Heart left ventricle (tissue), 16 donors: ENCODE data around the gene VEGFA. TPM values are rescaled to one million over a fixed set of nuclear protein-coding genes. Genes with fewer than 3 reads are reported as not detected.

ENCODE experiments used
- ATAC-seq, 4 donors: fragments of 200-7000 bp; cut with Tn5 transposase; one replicate each; pipeline ENCODE4 v1.9.1; 2020 to 2022; ENCODE audit warnings: moderate library complexity in 4 of 4, mild to moderate bottlenecking in 3 of 4, moderate number of reproducible peaks in 1 of 4
- DNase-seq, 5 donors: peaks; one replicate each; pipeline ENCODE4 v3.0.0-alpha.2; 2020
- H3K27ac ChIP-seq, 12 donors: fragments of 200-600 bp; sonication (generic) in 4 of 12; one replicate each; pipeline versions ENCODE4 v1.5.0 to v1.8.0; 2016 to 2022; ENCODE audit warnings: mild to moderate bottlenecking in 2 of 12
- H3K27me3 ChIP-seq, 9 donors: fragments of 200-600 bp; sonication (generic) in 2 of 9; one replicate each; pipeline versions ENCODE4 v1.5.1 to v1.8.0; 2016 to 2022; ENCODE audit warnings: mild to moderate bottlenecking in 3 of 9
- H3K36me3 ChIP-seq, 9 donors: fragments of 200-600 bp; sonication (generic) in 2 of 9; one replicate each; pipeline versions ENCODE4 v1.5.0 to v1.8.0; 2018 to 2022; ENCODE audit warnings: mild to moderate bottlenecking in 2 of 9
- H3K4me1 ChIP-seq, 12 donors: fragments of 200-600 bp; sonication (generic) in 4 of 12; one replicate each; pipeline versions ENCODE4 v1.5.0 to v1.8.0; 2016 to 2022; ENCODE audit warnings: mild to moderate bottlenecking in 3 of 12
- H3K4me3 ChIP-seq, 12 donors: fragments of 200-600 bp; sonication (generic) in 4 of 12; one replicate each; pipeline versions ENCODE4 v1.5.0 to v1.8.0; 2017 to 2022; ENCODE audit warnings: mild to moderate bottlenecking in 9 of 12, moderate library complexity in 4 of 12
- H3K9me3 ChIP-seq, 12 donors: fragments of 200-600 bp; sonication (generic) in 4 of 12; one replicate each; pipeline versions ENCODE4 v1.5.0 to v1.8.0; 2016 to 2022; ENCODE audit warnings: mild to moderate bottlenecking in 1 of 12
- CTCF ChIP-seq, 12 donors: fragments of 200-600 bp; sonication (generic) in 4 of 12; IDR thresholded peaks; one replicate each; pipeline versions ENCODE4 v1.5.0 to v1.8.0; 2018 to 2022; ENCODE audit warnings: antibody characterized with exemption in 12 of 12, mild to moderate bottlenecking in 5 of 12
- POLR2A ChIP-seq, 2 donors: fragments of 450-650 bp; IDR thresholded peaks; one replicate each; pipeline ENCODE4 v1.6.1; 2017; ENCODE audit warnings: antibody characterized with exemption in 2 of 2, mild to moderate bottlenecking in 2 of 2, moderate library complexity in 2 of 2
- WGBS, 4 donors: extraction: QIAGEN DNeasy Blood & Tissue Kit in 2 of 4; methylation state at CpG; one replicate each; pipeline versions ENCODE4 v1.1.5 to v1.1.7; 2013 to 2018; 5-methylcytosine and 5-hydroxymethylcytosine counted together
- intact Hi-C, 10 donors: fragments of 100-400 bp; cut with DNase I; formaldehyde crosslinking; loops; one replicate each; pipeline versions ENCODE4 v1.11.1 to v1.14.2; 2022
- polyA plus RNA-seq, 2 donors: library from polyadenylated mRNA; stranded (reverse); fragments of 200-250 nt; gene quantifications; one replicate each; pipeline ENCODE4 v1.2.3, GENCODE V29; 2013
- total RNA-seq, 9 donors: library from RNA; depleted of rRNA in 2 of 9; stranded (reverse); fragments of >200 nt in 2 of 9; fragmentation: NEBNext Ultra II Directional in 3 of 9; extraction: Animal tissue kit (Norgen Biotek cat#: 25700) in 3 of 9; gene quantifications; one replicate each; pipeline versions ENCODE4 v1.1.0 to v1.2.4, GENCODE V29; 2016 to 2023
- donor health status: ischemic (EF 13 %, LVEDD 7.1; RV severe dilation, severe dysfunction).
- donor health status: healthy with polysubstance abuse.
- donor health status: DM: no; HTN: yes; CAD: no.
- donor health status: DM: no; HTN: no; CAD: no.
- donor health status: ischemic (EF 25% LVEDD 6.9; RV normal size, moderate dysfunction).
- donor health status: ischemic (EF 25% LVEDD 5.7; RV mildly dilated, moderate dysfunction).
- donor health status: healthy.
- donor health status: DM: yes; HTN: yes; CAD: no.
- donor health status: ischemic (EF 35%, LVEDD 5.7; RV mildly dilated, moderate dysfunction).
- donor health status: nonischemic (EF 11% LVEDD 7.7; RV severe dilation, severe dysfunction).
- donor health status: DM: yes; HTN: yes; CAD: no.
- donor health status: PGD.
- donor health status: ischemic (EF 29% LVEDD 5.4; RV normal size, mild dysfunction).
- donor health status: nonischemic (EF 23%, LVEDD 6.1; RV moderate dilation, normal function).

Gene VEGFA
- total and polyA plus RNA-seq, 11 donors, result 83.0 to 254 (median 171) TPM

GRCh38 chr6:43823879-43824702 lies 54.1 kb downstream of the VEGFA start:
- no peaks in the 10 kb centered on the region for H3K27me3 ChIP-seq
- no peaks in the 10 kb centered on the region for H3K36me3 ChIP-seq
- DNase-seq, result no peak
- peak in 1 of 4 donors; percentile 28 for ATAC-seq
- H3K9me3 ChIP-seq, result no peaks in the 10 kb centered on the region
- H3K4me1 ChIP-seq, result peaks cover 0 to 6% (median 0%) of the 10 kb centered on the region in 12 donors
- H3K27ac ChIP-seq, result no peak overlapping the region
- intact Hi-C loops, result no loop called here
- no peak overlapping the region for H3K4me3 ChIP-seq
- WGBS, 4 donors, result 53 to 63% (median 59%) methylated on average over 8 to 11 of the region's 11 CpGs
- TF ChIP-seq POLR2A (IDR thresholded peaks at IDR 0.05), result no peak
- TF ChIP-seq CTCF (IDR thresholded peaks at IDR 0.05), result no peak

- Histone ChIP-seq H3K27ac (no peak overlapping the region), H3K36me3 (no peaks in the 10 kb centered on the region), H3K4me1 (peaks cover 0 to 6% (median 0%) of the 10 kb centered on the region in 12 donors), H3K27me3 (no peaks in the 10 kb centered on the region), H3K4me3 (no peak overlapping the region), H3K9me3 (no peaks in the 10 kb centered on the region)
- intact Hi-C loops, result no loop called here
- no peak for TF ChIP-seq POLR2A (IDR thresholded peaks at IDR 0.05)
- no peak for TF ChIP-seq CTCF (IDR thresholded peaks at IDR 0.05)
- 67 to 77% (median 73%) methylated on average over 2 of the region's 2 CpGs for WGBS, 4 donors
- DNase-seq (no peak), ATAC-seq (no peak)
These were observed 54.7 kb downstream of the VEGFA start for GRCh38 chr6:43824703-43825064.

GRCh38 chr6:43825187-43826115 lies 55.4 kb downstream of the VEGFA start:
- Histone ChIP-seq H3K27ac (no peak overlapping the region), H3K27me3 (no peaks in the 10 kb centered on the region), H3K36me3 (no peaks in the 10 kb centered on the region), H3K4me1 (peaks cover 0 to 6% (median 0%) of the 10 kb centered on the region in 12 donors), H3K4me3 (no peak overlapping the region), H3K9me3 (no peaks in the 10 kb centered on the region)
- no peak for TF ChIP-seq CTCF (IDR thresholded peaks at IDR 0.05)
- TF ChIP-seq POLR2A (IDR thresholded peaks at IDR 0.05), result no peak
- intact Hi-C loops, result no loop called here
- DNase-seq, result no peak
- WGBS, 4 donors, result 76 to 85% (median 82%) methylated on average over 15 to 16 of the region's 16 CpGs
- ATAC-seq, result peak in 1 of 4 donors; percentile 35

- Histone ChIP-seq H3K4me3 (no peak overlapping the region), H3K27me3 (no peaks in the 10 kb centered on the region), H3K4me1 (peaks cover 0 to 6% (median 0%) of the 10 kb centered on the region in 12 donors), H3K9me3 (no peaks in the 10 kb centered on the region), H3K27ac (no peak overlapping the region), H3K36me3 (no peaks in the 10 kb centered on the region)
- intact Hi-C loops, result no loop called here
- DNase-seq (no peak), ATAC-seq (no peak)
- WGBS, 4 donors, result 83 to 91% (median 87%) methylated on average over 4 of the region's 4 CpGs
- TF ChIP-seq POLR2A (IDR thresholded peaks at IDR 0.05) (no peak), CTCF (IDR thresholded peaks at IDR 0.05) (no peak)
These were observed 56.7 kb downstream of the VEGFA start for GRCh38 chr6:43826730-43827129.
